ENCODE results near the gene FOLH1. TPM values are rescaled to one million over a fixed set of nuclear protein-coding genes. Genes with fewer than 3 reads are reported as not detected.
"Not testable (repeated sequence)": the region's sequence is repeated elsewhere in the genome, so short reads cannot be mapped to it uniquely, and the experiment has no call there.

Gene FOLH1
- total and polyA plus RNA-seq, 2 of the 8 experiments (the other 6 are each of a cell fraction or from before 2014, with no cell fraction given), result 0.56 TPM; not detected in 1

DNA sequence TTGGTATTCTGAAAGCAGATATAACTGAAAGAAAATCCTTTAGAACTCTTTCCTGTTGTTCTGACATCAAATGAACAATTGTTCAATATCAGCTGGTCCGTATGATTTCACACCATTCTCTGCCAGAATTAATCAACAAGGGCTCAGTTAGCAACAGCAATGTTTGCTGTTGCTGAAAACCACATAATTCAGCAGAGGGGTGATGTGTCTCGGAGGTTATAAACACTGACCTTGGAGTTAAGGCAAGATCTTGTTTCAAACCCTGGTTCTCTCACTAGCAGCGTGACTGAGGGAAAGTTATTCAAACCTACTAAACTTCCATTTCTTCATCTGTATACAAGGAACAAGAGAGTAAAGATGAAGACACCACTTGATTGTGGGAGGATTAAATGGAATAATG lies 36.8 kb downstream of the FOLH1 start:
- H2BK15ac ChIP-seq (ENCODE audit: low read length); H4K91ac ChIP-seq (replicated peaks; ENCODE audit: insufficient read length, low read length); H3K4me3 ChIP-seq (ENCODE audit: extremely low read depth in 1 of 4, insufficient read depth in 2 of 4, low read depth in 3 of 4, low read length in 4 of 4); H4K20me1 ChIP-seq (replicated peaks in 1 of 2; ENCODE audit: control insufficient read depth in 1 of 2, insufficient read depth in 2 of 2, low read length in 2 of 2); H4K5ac ChIP-seq (ENCODE audit: insufficient read length, low read depth, low read length); H3K4ac ChIP-seq (replicated peaks; ENCODE audit: insufficient read length, low read depth, low read length); DNase-seq (ENCODE audit: low read depth in 1 of 2, low spot score in 2 of 2); H3K56ac ChIP-seq (replicated peaks; ENCODE audit: insufficient read length, low read depth, low read length); H3K18ac ChIP-seq (ENCODE audit: extremely low read depth, low read length); H4K8ac ChIP-seq (ENCODE audit: extremely low read depth, insufficient read depth, low read length); H3K23me2 ChIP-seq (ENCODE audit: low read depth, low read length); H2BK20ac ChIP-seq (ENCODE audit: low read length); CTCF ChIA-PET (ENCODE audit: partially characterized antibody); H2AK5ac ChIP-seq (ENCODE audit: low read depth, low read length); H2AFZ ChIP-seq (ENCODE audit: low read length); H3K9ac ChIP-seq (replicated peaks in 1 of 4; ENCODE audit: extremely low read depth in 1 of 4, low read depth in 3 of 4, low read length in 3 of 4); H3K14ac ChIP-seq (ENCODE audit: insufficient read length); H3K27me3 ChIP-seq (replicated peaks in 1 of 4; ENCODE audit: control insufficient read depth in 3 of 4, extremely low read depth in 1 of 4, insufficient read depth in 3 of 4, low read length in 3 of 4); POLR2A ChIA-PET (ENCODE audit: partially characterized antibody); H3K79me2 ChIP-seq (ENCODE audit: control insufficient read depth in 1 of 2, insufficient read depth in 2 of 2, low read length in 2 of 2); FAIRE-seq; H3K27ac ChIP-seq (ENCODE audit: low read depth, low read length); H3K4me2 ChIP-seq (ENCODE audit: insufficient read depth in 1 of 2, low read depth in 2 of 2, low read length in 2 of 2); H3K36me3 ChIP-seq (ENCODE audit: control insufficient read depth in 2 of 4, insufficient read depth in 4 of 4, low read length in 3 of 4); H3K79me1 ChIP-seq (ENCODE audit: low read depth, low read length); H3K4me1 ChIP-seq (replicated peaks in 1 of 4; ENCODE audit: control insufficient read depth in 3 of 4, insufficient read depth in 4 of 4, low read length in 3 of 4); H2BK5ac ChIP-seq (ENCODE audit: low read depth, low read length); H2BK120ac ChIP-seq (replicated peaks; ENCODE audit: low read depth, low read length); H2BK12ac ChIP-seq (ENCODE audit: low read depth, low read length); H3K23ac ChIP-seq (ENCODE audit: insufficient read length): not testable (repeated sequence)
- H3K9me3 ChIP-seq (ENCODE audit: insufficient read depth in 2 of 2, low read depth in 1 of 2, low read length in 1 of 2), result peaks cover 0 to 15% of the 10 kb centered on the region in 2 experiments; a peak in 2 of 4 replicates
- 91% methylated on average over 3 of the region's 3 CpGs; no CpG with 5 or more reads in 1 of the 2 experiments for WGBS, 2 experiments (ENCODE audit: extremely low coverage in 1 of 2, insufficient coverage in 1 of 2, insufficient read length in 1 of 2, insufficient replicate concordance in 2 of 2, low coverage in 1 of 2, low lambda C conversion rate in 2 of 2, missing lambda C conversion rate in 1 of 2)

DNA sequence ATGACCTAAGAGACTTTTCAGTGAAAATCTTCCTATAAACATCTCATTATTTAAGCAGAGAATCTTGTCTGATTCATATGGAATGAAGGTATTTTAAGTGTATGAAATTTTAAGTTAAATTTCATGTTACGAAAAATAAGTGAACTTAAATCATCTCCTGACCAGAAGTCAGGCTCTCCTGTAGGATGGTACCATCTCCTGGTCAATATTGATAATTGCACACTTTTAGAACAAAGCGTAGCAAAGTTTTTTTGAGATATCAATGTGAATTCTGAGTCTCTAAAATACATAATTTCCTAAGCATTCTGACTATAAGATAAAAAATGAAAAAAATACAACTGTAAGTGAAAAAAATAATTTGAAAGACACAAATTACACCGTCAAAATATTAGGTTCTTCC lies 38.8 kb downstream of the FOLH1 start:
- H3K4ac ChIP-seq (replicated peaks; ENCODE audit: insufficient read length, low read depth, low read length); H4K20me1 ChIP-seq (replicated peaks in 1 of 2; ENCODE audit: control insufficient read depth in 1 of 2, insufficient read depth in 2 of 2, low read length in 2 of 2); H3K4me1 ChIP-seq (replicated peaks in 1 of 4; ENCODE audit: control insufficient read depth in 3 of 4, insufficient read depth in 4 of 4, low read length in 3 of 4); H3K56ac ChIP-seq (replicated peaks; ENCODE audit: insufficient read length, low read depth, low read length); H3K4me2 ChIP-seq (ENCODE audit: insufficient read depth in 1 of 2, low read depth in 2 of 2, low read length in 2 of 2); H2AFZ ChIP-seq (ENCODE audit: low read length); DNase-seq (ENCODE audit: low read depth in 1 of 2, low spot score in 2 of 2); FAIRE-seq; H4K91ac ChIP-seq (replicated peaks; ENCODE audit: insufficient read length, low read length); H3K27ac ChIP-seq (ENCODE audit: low read depth, low read length); H3K79me2 ChIP-seq (ENCODE audit: control insufficient read depth in 1 of 2, insufficient read depth in 2 of 2, low read length in 2 of 2); H2BK15ac ChIP-seq (ENCODE audit: low read length); H3K4me3 ChIP-seq (ENCODE audit: extremely low read depth in 1 of 4, insufficient read depth in 2 of 4, low read depth in 3 of 4, low read length in 4 of 4); H3K23ac ChIP-seq (ENCODE audit: insufficient read length); H3K14ac ChIP-seq (ENCODE audit: insufficient read length); H3K27me3 ChIP-seq (replicated peaks in 1 of 4; ENCODE audit: control insufficient read depth in 3 of 4, extremely low read depth in 1 of 4, insufficient read depth in 3 of 4, low read length in 3 of 4); H3K36me3 ChIP-seq (ENCODE audit: control insufficient read depth in 2 of 4, insufficient read depth in 4 of 4, low read length in 3 of 4); H3K23me2 ChIP-seq (ENCODE audit: low read depth, low read length); H3K9ac ChIP-seq (replicated peaks in 1 of 4; ENCODE audit: extremely low read depth in 1 of 4, low read depth in 3 of 4, low read length in 3 of 4); POLR2A ChIA-PET (ENCODE audit: partially characterized antibody); H4K8ac ChIP-seq (ENCODE audit: extremely low read depth, insufficient read depth, low read length); H3K18ac ChIP-seq (ENCODE audit: extremely low read depth, low read length); CTCF ChIA-PET (ENCODE audit: partially characterized antibody); H3K79me1 ChIP-seq (ENCODE audit: low read depth, low read length); H2BK12ac ChIP-seq (ENCODE audit: low read depth, low read length); H4K5ac ChIP-seq (ENCODE audit: insufficient read length, low read depth, low read length); H2BK5ac ChIP-seq (ENCODE audit: low read depth, low read length); H2BK120ac ChIP-seq (replicated peaks; ENCODE audit: low read depth, low read length); H2AK5ac ChIP-seq (ENCODE audit: low read depth, low read length); H2BK20ac ChIP-seq (ENCODE audit: low read length): not testable (repeated sequence)
- 65% methylated on average over 3 of the region's 3 CpGs; no CpG with 5 or more reads in 1 of the 2 experiments for WGBS, 2 experiments (ENCODE audit: extremely low coverage in 1 of 2, insufficient coverage in 1 of 2, insufficient read length in 1 of 2, insufficient replicate concordance in 2 of 2, low coverage in 1 of 2, low lambda C conversion rate in 2 of 2, missing lambda C conversion rate in 1 of 2)
- H3K9me3 ChIP-seq (ENCODE audit: insufficient read depth in 2 of 2, low read depth in 1 of 2, low read length in 1 of 2), result peaks cover 7 to 22% of the 10 kb centered on the region in 2 experiments; a peak in 2 of 4 replicates

Measured in H1 (cell line).